ENCODE measurements around the gene ZNF79.

- TF ChIP-seq SMC3 (IDR thresholded peaks at IDR 0.05; ENCODE audit: low read depth, low read length) (no peak), POLR2A (IDR thresholded peaks at IDR 0.05; ENCODE audit: low read depth, low read length) (no peak), MAFK (IDR thresholded peaks at IDR 0.05; ENCODE audit: low read depth, low read length) (no peak), ELK1 (IDR thresholded peaks at IDR 0.05; ENCODE audit: borderline replicate concordance, low read depth, low read length) (no peak), CTCF (conservative IDR thresholded peaks at IDR 0.05; ENCODE audit: low read depth, low read length) (no peak), MXI1 (IDR thresholded peaks at IDR 0.05; ENCODE audit: borderline replicate concordance, low read depth, low read length) (no peak), USF2 (IDR thresholded peaks at IDR 0.05; ENCODE audit: low read depth, low read length) (no peak), CHD1 (IDR thresholded peaks at IDR 0.05; ENCODE audit: low read depth, low read length) (no peak), FOS (IDR thresholded peaks at IDR 0.05; ENCODE audit: low read depth, low read length) (no peak), CEBPB (IDR thresholded peaks at IDR 0.05; ENCODE audit: low read depth, low read length) (no peak), MAZ (IDR thresholded peaks at IDR 0.05; ENCODE audit: borderline replicate concordance, low read depth, low read length) (no peak), RAD21 (IDR thresholded peaks at IDR 0.05; ENCODE audit: low read length) (no peak)
Observed at GRCh38 chr9:127384016-127384730, 40.0 kb upstream of the ZNF79 start.

Data from IMR-90 (cell line).